ENCODE data around the gene AMBN.
A peak's percentile ranks its signal among the peaks of the same experiment; 100 is the strongest.
"Not testable (repeated sequence)": the region's sequence is repeated elsewhere in the genome, so short reads cannot be mapped to it uniquely, and the experiment has no call there.

AMBN gene

DNA sequence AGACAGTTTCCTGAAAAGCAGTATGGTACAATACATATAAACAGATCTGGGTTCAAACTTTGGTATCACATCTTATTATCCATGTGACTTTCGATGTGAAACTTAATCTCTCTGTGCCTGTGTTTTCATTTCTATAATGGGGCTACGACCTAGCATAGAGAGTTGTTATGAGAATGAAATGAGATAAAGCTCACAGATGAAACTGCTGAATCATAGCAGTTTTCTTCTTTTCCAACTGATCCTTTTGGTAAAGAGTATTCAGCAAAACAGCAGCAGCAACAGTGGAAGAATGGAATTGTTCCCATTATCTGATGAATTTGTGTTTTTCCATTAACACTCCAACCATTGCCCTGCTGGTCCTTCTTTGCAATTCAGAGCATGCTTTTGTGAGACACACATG lies 16.3 kb downstream of the AMBN start:
- no peak for DNase-seq (ENCODE audit: low spot score)

DNA sequence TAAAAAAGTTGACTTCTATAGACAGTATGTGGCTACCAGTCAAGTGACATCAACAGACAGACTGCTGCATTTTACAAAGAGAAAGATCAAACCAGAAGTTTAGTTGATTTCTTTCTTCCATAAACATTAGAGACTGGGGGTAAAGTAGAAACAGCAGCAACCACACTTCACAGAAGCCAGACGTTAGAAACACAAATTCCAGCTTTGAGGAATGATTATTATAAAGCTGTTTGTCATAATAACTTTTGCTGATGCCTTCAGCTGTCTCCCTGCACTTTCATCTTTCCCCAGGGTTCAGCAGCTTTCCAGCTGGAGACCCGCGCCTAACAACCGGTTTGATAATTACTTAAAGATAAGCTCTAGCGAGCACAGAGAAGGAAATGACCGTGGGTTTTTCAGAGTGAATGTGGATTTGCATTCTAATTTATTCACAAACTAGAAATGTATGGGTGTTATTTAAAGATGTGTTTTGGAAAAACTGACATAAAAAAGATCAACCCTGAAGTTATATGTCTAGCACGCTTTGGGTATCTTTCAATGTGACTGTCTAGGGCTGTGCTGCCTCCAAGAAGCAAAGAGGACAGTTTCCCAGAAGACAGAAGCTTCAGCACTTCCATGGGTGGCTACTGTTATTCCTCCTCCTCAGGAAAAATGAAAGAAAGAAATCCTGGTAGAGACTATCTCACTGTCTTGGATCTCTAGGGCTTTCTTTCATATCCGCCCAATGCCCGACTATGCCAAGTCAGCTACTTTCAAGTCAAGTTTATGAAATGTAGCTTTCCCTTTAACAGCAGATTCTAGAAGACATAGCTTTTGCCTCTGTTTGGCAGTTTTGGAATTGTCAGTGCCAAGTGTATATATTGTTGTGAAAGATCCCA lies 21.5 kb downstream of the AMBN start:
- no peak for DNase-seq (ENCODE audit: low spot score)

DNA sequence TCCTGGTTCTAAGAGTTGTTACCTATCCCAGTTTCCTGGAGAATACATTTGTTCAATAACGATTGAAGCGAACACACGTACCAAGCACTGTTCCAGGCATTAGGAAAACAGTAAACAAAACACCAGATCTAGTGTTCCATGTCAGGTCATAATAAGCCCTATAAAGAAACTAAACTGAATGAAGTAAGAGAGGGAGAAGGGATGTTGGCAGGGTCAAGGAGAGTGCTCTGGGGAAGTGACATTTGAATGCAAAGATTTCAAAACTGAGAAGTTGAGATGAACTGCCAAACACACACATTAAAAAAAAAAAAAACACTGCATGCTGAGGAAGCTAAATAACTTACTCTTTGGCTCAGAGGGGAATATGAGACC lies 22.1 kb downstream of the AMBN start:
- no peak for DNase-seq (ENCODE audit: low spot score)

DNA sequence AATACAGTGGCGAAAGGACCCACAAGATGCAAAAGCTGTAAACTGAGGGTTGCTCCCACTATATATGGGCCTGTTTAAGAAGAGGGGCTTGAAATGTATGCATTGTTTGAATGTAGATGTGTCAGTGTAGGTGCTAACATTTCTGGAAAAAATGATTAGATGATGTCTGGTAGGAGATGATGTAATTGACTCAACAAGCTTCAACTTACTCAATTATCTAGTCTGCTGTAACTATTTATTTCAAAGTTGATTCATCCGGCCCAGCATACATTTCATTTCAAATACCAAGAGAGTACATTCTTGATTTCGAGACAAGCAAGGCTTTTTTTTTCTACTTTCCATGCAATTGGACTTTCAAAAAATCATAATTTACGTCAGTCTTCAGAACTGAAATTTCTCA lies 27.2 kb downstream of the AMBN start:
- no peak for DNase-seq (ENCODE audit: low spot score)

DNA sequence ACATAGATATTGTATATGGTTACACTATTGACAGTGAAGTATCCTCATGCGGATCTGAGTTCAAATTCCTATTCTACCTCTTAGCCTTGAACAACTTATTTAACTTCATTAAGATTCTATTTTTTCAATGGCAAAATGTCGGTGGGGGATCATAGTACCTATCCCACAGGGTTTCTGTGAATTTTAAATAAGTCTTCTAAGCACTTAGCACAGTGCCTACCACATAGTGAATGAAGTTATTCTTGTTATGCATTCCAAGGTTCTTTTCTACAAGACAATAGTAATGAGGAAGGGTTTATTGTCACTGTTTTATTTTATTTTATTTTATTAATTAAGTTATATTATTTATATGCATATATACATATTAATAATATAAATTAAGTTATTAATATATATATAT lies 27.7 kb downstream of the AMBN start:
- DNase-seq (ENCODE audit: low spot score) = no peak

DNA sequence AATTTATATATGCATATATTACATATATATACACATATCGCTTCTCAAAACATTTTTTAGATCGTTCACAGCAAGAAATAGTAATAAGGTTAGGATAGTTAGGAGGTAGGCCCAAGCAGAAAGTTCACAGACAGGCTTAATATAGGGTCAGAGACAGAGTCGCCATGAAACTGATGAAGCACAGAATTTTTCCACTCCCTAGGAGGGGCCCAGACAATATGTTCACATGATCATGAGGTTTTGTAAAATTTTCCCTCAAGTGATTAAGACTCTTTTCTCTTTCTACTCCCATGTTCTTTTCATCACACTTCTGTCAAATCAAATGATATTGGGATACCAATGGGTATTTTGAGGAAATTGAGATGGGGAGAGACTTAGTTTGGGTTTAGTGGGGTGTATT lies 31.3 kb downstream of the AMBN start:
- DNase-seq (ENCODE audit: low spot score) = no peak

DNA sequence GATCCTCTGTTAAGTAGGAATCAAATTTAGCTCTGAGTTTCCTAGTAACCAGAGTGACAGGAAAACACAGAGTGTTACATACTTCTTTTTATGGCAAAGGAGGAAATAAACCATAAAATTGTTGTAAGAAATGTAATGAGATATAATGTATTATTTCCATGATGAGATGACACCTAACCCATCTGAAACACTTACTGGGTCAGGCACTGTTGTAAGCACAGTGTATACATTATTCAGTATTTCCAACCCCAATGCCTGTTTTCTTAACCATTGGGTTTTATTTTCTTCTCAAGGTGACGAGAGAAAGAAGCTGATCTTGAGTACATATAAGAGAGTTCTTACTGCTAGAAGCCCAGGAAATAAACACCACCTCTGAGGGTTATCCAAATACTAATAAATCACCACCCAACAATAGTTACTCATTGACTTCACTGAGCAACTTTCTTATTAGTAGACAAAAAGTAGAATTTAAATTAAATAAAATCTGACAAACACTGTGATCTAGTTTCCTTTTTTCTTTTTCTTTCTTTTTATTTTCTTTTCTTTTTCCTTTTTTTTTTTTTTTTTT lies 32.3 kb downstream of the AMBN start:
- DNase-seq (ENCODE audit: low spot score) = no peak

DNA sequence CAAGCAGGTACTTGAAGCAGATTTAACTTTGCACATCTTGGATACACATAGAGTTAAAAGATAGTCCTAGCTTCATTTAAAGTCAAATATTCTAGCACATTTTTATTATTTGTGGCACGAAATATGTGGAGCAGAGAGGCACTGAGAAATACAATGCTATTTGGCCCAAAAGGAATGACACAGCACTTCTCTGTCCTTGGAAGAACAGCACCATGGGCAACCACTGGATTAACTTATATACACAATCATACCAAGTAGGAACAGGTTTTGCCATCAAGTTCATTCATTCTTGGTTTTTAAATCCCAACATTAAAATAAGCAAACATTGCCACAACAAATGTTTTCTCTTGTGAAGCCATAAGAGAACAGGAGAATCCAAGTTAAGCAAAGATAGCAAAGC lies 35.6 kb downstream of the AMBN start:
- no peak for DNase-seq (ENCODE audit: low spot score)

DNA sequence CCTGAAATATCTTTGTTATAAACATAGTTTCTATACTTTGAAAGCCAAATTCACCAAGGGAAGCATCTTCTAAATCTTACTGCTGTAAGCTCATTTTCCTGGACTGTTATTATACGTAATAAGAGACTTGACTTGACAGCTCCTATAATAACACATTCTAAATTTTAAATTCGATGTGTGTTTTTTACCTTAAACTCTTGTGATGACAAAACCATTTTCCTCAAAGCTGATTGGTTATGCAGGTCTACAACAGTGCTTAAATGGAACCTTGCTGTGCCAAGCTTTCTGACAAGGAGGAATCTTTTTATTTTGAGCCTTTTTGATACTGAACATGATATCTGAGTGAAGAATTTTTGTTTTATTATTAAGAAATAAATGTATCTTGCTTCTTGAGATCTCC lies 36.4 kb downstream of the AMBN start, which contains the start of gene ENAM:
Gene ENAM (plus strand): TSS at position 301 of the 400 bp plus-strand sequence. CDS start 757 bp downstream, outside the sequence.
- DNase-seq (ENCODE audit: low spot score) = no peak

DNA sequence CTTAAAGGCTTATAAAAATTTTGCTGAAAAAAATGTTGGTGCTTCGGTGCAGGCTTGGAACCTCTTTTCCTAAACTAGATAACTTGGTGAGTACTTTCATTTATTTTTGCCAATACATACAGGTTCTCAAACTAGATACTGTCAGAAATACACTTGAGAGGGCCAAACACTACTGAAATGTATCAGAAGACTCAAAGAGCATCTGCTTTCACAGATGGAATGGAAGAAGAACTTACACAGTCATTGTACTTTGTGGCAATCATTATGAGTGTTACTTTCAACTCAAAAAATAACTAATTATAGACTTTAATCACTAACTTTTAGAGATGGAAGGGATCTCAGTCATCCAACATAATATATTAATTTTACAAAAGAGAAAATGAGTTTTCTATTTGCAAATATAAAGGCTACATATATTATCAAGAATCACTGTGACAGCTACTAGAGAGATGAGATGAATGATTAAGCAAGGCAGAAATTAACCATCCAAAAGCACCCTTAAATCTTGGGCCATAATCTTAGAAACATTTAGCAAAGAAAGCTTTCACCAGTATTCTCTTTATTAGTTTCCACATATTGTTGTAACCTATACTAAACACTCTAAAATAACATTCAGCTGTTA lies 37.5 kb downstream of the AMBN start:
- no peak for DNase-seq (ENCODE audit: low spot score)

DNA sequence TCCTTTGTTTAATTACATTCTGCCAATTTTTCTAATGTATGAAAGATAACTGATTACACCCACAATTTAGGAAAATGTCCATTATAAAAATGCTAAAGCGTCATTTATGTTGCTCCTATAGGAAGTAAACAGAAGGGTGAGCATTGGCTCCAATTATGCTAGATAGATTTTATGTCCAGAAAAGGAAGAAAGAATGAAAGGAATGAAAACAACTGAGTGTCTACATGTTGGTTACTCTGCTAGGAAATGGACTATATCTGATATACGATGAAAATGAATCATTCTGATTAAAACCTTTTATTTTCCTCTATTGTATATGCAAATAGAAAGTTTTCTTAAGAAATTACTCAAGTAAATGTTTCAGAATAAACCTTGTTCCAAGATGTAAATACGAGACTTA lies 38.1 kb downstream of the AMBN start:
- DNase-seq (ENCODE audit: low spot score) = no peak

DNA sequence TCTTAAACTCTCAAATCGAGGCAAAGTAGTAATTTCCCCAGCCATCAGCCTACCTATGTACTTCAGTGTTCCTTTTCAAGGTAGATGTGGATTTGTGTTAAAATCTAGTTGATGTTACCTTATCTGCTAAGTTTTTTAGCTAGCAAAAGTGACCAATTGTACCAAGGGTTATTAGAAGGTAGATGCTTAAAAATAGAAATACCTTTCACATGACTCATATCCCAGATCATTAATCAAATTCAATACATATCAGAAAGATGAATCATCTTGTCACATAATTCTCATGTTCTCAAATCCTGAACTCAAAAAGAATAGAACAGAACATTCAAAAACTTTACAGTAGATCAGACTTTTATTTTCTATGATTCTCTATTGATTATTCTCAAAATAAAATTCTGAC lies 40.0 kb downstream of the AMBN start:
- no peak for DNase-seq (ENCODE audit: low spot score)

DNA sequence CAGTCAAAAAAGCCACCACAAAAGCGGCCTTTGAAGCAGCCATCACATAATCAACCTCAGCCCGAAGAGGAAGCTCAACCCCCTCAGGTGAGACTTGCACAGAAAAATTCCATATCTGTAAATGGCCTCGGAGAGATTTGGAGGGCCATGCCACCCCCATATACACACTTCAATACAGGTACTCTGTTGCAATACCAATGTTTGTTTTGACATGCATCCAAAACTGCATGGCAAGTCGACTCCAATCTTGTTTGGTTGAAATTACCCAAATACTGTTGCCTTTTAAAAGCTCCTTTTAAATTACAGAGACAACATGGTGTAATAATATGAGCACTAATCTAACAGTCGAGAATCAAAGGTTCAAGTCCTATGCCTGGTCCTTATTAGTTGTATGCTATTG lies 42.4 kb downstream of the AMBN start:
- no peak for DNase-seq (ENCODE audit: low spot score)

DNA sequence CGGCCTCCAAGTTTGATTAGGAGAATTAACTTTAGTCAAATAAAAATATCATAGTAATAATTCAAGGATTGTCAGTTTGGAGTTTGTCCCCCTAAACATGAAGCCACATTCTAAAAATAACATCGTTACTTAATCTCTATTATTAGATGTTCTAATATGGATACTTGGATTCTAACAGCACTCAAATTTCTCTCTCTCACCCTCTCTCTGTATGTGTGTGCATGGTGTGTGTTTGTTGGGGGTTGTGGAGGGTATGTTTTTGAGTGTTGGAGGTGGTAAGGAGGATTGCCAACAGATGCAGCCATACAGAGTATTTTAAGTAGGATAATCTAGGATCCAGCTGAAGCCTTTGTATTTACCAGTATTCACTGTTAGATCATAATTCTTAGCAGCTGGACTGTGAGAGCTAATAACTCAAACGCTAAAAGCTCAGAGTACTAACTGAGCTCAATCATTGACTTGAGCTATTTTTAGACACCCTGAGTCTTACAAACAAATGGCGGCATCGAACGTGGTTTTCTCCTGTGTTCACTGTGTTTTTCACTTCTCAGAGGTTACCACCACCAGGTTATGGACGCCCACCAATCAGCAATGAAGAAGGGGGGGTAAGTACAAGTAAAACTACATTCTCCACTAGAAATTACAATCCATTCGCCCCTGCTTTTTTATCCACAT lies 45.3 kb downstream of the AMBN start:
- DNase-seq (ENCODE audit: low spot score) = no peak

DNA sequence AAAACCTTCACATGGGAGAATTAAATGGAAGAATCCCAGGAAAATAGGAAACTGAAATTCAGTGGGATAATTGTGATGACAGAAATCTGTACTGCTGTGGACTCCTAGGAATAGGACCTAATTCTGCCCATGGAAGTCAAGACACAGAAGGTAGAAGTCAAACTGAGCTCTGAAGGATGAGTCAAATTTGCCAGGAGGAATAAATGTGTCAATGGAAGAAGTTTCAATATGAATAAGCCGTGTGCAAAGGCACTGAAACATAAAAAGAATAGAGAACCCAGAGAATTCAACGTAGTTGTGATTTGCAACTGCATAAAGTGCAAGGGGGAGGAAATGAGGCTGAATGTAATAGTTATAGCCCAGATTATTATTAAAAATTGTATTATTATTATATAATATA lies 48.1 kb downstream of the AMBN start:
- no peak for DNase-seq (ENCODE audit: low spot score)

DNA sequence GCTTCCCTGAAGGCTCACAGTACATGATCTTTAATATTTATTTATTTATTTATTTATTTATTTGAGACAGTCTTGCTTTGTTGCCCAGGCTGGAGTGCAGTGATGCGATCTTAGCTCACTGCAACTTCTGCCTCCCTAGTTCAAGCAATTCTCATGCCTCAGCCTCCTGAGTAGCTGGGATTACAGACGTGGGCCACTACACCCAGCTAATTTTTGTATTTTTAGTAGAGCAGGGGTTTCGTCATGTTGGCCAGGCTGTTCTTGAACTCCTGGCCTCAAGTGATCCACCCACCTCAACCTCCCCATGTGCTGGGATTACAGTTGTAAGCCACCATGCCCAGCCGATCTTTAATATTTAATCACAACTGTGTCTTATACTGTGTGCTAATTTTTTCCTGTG lies 58.7 kb downstream of the AMBN start:
- not testable (repeated sequence) for DNase-seq (ENCODE audit: low spot score)

DNA sequence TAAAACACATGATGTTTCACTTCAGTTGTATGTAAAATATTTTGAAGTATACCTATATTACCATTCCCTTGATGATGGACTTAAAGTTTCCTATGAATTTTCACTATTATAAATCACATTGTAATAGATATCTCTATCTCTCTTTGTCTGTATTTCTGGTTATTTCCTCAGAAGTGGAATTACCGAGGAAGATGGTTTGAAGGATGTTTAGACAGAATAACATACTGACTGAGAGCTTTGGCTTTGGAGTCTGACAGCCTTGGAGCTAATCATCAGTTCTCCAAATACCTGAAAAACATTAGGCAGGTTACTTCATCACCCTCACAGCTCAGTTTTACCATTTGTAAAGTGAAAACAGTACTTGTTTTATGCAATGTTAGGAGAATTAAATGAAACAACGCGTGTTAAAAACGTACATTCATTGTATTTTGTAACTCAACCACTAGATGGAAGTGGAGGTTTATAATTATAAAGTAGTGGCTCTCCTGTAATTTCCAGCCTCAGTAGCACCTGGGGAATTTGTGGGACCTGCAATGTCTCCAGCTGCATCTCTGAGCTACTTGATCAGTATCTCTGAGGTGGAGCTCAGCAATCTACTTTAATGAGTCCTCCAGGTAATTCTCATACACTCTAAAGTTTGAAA lies 59.9 kb downstream of the AMBN start:
- peak; percentile 48 for DNase-seq (ENCODE audit: low spot score)

DNA sequence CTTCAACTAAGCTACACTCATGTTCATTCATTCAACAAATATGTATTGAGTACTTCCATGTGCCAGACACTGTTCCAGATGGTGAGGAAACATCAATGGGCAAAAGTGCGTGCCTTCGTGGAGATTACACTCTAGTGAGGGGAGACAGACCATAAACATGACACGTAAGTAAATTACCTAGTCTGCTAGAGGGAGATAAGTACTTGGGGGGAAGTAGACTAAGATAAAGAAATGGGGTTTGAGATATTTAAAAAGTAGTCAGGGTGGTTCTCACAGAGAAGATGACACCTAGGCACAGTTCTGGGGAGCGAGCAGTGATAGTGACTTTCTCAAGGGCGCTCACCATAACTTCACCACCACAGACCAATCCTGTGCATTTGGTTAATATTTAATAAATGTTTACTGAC lies 62.6 kb downstream of the AMBN start:
- DNase-seq (ENCODE audit: low spot score) = no peak

All from CD4-positive, alpha-beta T cell treated with Interleukin-2 at 100 ng/mL for 4 hours (primary cell).